Measurements from ENCODE around the gene PIK3CB.
"Not testable (repeated sequence)": the region's sequence is repeated elsewhere in the genome, so short reads cannot be mapped to it uniquely, and the experiment has no call there.

PIK3CB gene

DNA sequence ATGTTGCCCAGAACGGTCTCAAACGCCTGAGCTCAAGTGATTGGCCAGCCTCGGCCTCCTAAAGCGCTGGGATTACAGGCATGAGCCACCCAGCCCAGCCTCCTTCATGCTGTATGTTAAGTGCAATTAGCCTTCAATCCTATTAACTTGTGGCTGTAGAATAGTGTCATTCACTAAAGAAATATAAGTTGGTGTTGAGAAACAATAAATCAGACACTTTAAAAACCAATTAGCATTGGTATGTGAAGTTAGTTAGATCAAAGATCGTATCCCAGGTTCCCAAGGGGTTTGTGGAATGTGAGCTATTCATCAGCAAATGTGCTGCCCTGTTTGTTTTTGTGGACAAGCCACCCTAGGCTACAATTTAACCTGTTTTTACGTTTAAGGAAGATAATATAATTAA, 11.0 kb upstream of the PIK3CB start:
- TF ChIP-seq CTCF (IDR thresholded peaks at IDR 0.05; ENCODE audit: extremely low read depth, missing control alignments): no peak
- no peak for DNase-seq (ENCODE audit: low spot score)

- no peak for DNase-seq (ENCODE audit: low spot score)
- no peak for TF ChIP-seq CTCF (IDR thresholded peaks at IDR 0.05; ENCODE audit: extremely low read depth, missing control alignments)
Measured at GRCh38 chr3:138845181-138845601, 10.5 kb upstream of the PIK3CB start.

GRCh38 chr3:138842483-138843188, 7.9 kb upstream of the PIK3CB start:
- peak; percentile 62 for DNase-seq (ENCODE audit: low spot score)
- TF ChIP-seq CTCF (IDR thresholded peaks at IDR 0.05; ENCODE audit: extremely low read depth, missing control alignments): no peak

DNA sequence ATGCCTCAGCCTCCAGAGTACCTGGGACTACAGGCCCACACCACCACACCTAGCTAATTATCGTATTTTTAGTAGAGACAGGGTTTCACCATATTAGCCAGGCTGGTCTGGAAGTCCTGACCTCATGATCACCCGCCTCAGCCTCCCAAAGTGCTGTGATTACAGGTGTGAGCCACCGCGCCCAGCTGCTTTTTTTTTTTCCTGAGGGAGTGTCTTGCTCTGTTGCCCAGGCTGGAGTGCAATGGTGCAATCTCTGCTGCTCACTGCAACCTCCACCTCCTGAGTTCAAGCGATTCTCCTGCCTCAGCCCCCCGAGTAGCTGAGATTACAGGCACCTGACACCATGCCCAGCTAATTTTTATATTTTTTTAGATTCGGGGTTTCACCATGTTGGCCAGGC, 3.7 kb upstream of the PIK3CB start:
- DNase-seq (ENCODE audit: low spot score): not testable (repeated sequence)

DNA sequence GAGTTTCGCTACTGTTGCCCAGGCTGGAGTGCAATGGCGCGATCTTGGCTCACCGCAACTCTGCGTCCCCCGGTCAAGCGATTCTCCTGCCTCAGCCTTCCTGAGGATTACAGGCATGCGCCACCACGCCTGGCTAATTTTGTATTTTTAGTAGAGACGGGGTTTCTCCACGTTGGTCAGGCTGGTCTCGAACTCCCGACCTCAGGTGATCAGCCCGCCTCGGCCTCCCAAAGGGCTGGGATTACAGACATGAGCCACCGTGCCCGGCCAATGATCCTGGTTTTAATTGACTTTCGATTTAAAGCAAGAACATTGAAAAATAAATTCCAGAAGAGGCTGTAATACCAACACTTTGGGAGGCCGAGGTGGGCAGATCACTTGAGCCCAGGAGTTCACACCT, 1.1 kb upstream of the PIK3CB start:
- DNase-seq (ENCODE audit: low spot score): not testable (repeated sequence)

DNA sequence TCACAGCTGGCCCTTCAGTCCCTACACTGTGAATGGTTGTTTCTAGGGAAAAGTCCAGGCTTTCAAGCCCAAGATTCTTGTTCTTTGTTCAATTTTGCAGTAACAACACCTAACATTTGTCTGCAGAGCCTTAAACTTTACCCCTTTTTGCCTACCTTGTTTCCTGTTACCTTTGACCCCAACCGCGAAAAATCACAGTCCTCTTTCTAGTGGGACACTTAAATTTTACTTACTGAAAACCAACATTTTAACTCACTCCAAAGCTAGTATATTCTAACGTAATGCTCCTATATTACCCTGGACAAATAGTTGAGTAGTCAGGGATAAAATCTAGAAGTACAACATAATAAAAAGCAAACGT, 649 bp upstream of the PIK3CB start:
- no peak for TF ChIP-seq CTCF (IDR thresholded peaks at IDR 0.05; ENCODE audit: extremely low read depth, missing control alignments)
- DNase-seq (ENCODE audit: low spot score): peak; percentile 25

GRCh38 chr3:138833899-138834595, 681 bp downstream of the PIK3CB start:
- peak; percentile 35 for TF ChIP-seq CTCF (IDR thresholded peaks at IDR 0.05; ENCODE audit: extremely low read depth, missing control alignments)
- peak; percentile 21 for DNase-seq (ENCODE audit: low spot score)

DNA sequence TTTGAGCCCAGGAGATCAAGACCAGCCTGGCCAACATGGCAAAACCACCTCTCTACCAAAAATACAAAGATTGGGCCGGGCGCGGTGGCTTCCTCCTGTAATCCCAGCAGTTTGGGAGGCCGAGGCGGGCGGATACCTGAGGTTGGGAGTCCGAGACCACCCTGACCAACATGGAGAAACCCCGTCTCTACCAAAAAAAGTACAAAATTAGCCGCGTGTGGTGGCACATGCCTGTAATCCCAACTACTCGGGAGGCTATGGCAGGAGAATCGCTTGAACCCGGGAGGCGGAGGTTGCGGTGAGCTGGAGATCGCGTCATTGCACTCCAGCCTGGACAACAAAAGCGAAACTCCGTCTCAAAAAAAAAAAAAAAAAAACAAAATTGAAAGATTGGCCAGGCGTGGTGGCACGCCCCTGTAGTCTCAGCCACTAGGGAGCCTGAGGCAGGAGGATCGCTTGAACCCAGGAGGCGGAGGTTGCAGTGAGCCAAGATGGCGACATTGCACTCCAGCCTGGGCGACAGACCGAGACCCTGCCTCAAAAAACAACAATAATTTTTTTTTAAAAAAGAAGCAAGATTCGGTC, 2.2 kb downstream of the PIK3CB start:
- DNase-seq (ENCODE audit: low spot score): not testable (repeated sequence)
